IMR-90 (cell line): ENCODE measurements around the gene HCRTR2. TPM values are rescaled to one million over a fixed set of nuclear protein-coding genes. Genes with fewer than 3 reads are reported as not detected.

Experiments
- ATAC-seq: fragments of 200-7000 bp; cut with Tn5 transposase; 2 replicates; pipeline ENCODE4 v1.9.1; 2020; ENCODE audit warnings: low read depth, mild to moderate bottlenecking, moderate library complexity
- BruUV-seq: library from RNA; stranded (reverse); fragments of 400-500 nt; replicated peaks from 2 replicates; lab custom pipeline; 2021; lab: Mats Ljungman, UMichigan
- CTCF ChIA-PET: fragments of 300-600 bp; formaldehyde crosslinking; extraction: SDS; loops from one replicate; lab custom pipeline; 2021; ENCODE audit warnings: antibody characterized with exemption; lab: Yijun Ruan, JAX
- POLR2A ChIA-PET: fragments of 300-600 bp; sonication (Branson Sonifier 250); formaldehyde crosslinking; loops from one replicate; lab custom pipeline; 2022; ENCODE audit warnings: antibody characterized with exemption; ENCODE audit not compliant: unreplicated experiment; lab: Charles Lee
- DNase-seq: peaks from one replicate; pipeline ENCODE4 v3.0.0; 2013
- H2AFZ ChIP-seq: replicated peaks from 2 replicates; pipeline ENCODE3; 2013; ENCODE audit warnings: low read length, mild to moderate bottlenecking; ENCODE audit not compliant: poor library complexity
- H2AK5ac ChIP-seq: 2 replicates; pipeline ENCODE4 v1.6.1; 2013; ENCODE audit warnings: low read depth, low read length, inconsistent platforms
- H2AK9ac ChIP-seq: replicated peaks from 2 replicates; pipeline ENCODE3; 2013; ENCODE audit warnings: mild to moderate bottlenecking, low read depth, low read length, moderate library complexity; ENCODE audit not compliant: poor library complexity
- H2BK120ac ChIP-seq: 2 replicates; pipeline ENCODE4 v1.6.1; 2013; ENCODE audit warnings: low read depth, low read length, inconsistent platforms
- H2BK15ac ChIP-seq: 3 replicates; pipeline ENCODE4 v1.6.1; 2013; ENCODE audit warnings: low read depth, low read length, inconsistent platforms
- H2BK20ac ChIP-seq: 2 replicates; pipeline ENCODE4 v1.6.1; 2013; ENCODE audit warnings: low read depth, mild to moderate bottlenecking, inconsistent platforms, low read length, moderate library complexity
- H2BK5ac ChIP-seq: 2 replicates; pipeline ENCODE4 v1.6.1; 2013; ENCODE audit warnings: mild to moderate bottlenecking, low read depth, low read length, inconsistent platforms; ENCODE audit not compliant: poor library complexity, severe bottlenecking
- H3K14ac ChIP-seq: replicated peaks from 2 replicates; pipeline ENCODE4 v1.6.1; 2013; ENCODE audit warnings: low read depth, low read length, inconsistent platforms
- H3K18ac ChIP-seq: 2 replicates; pipeline ENCODE4 v1.6.1; 2013; ENCODE audit warnings: low read depth, low read length, control low read depth
- H3K23ac ChIP-seq: 2 replicates; pipeline ENCODE4 v1.6.1; 2013; ENCODE audit warnings: low read depth, low read length, inconsistent platforms
- H3K27ac ChIP-seq: 2 replicates; pipeline ENCODE4 v1.5.1; 2013; ENCODE audit warnings: mild to moderate bottlenecking, control low read depth, low read length; ENCODE audit not compliant: insufficient read depth
- H3K27me3 ChIP-seq: 2 replicates; pipeline ENCODE4 v1.6.1; 2013; ENCODE audit warnings: low read length; ENCODE audit not compliant: control insufficient read depth, insufficient read depth
- H3K36me3 ChIP-seq: 2 replicates; pipeline ENCODE4 v1.6.1; 2013; ENCODE audit warnings: low read length, mixed read lengths; ENCODE audit not compliant: control insufficient read depth, insufficient read depth
- H3K4ac ChIP-seq: 2 replicates; pipeline ENCODE4 v1.6.1; 2013; ENCODE audit warnings: low read depth, low read length, inconsistent platforms
- H3K4me1 ChIP-seq: 2 replicates; pipeline ENCODE4 v1.6.1; 2013; ENCODE audit warnings: low read length, mixed read lengths; ENCODE audit not compliant: control insufficient read depth, insufficient read depth
- H3K4me2 ChIP-seq: 2 replicates; pipeline ENCODE4 v1.6.1; 2013; ENCODE audit warnings: low read depth, mild to moderate bottlenecking, control low read depth, low read length, moderate library complexity
- H3K4me3 ChIP-seq: 2 replicates; pipeline ENCODE4 v1.5.1; 2013; ENCODE audit warnings: low read depth, mild to moderate bottlenecking, control low read depth, low read length, moderate library complexity; ENCODE audit not compliant: insufficient read depth
- H3K56ac ChIP-seq: 2 replicates; pipeline ENCODE4 v1.6.1; 2013; ENCODE audit warnings: low read length, inconsistent platforms; ENCODE audit not compliant: insufficient read depth; ENCODE audit errors: extremely low read depth
- H3K79me1 ChIP-seq, 2 experiments: 2 replicates each; pipeline ENCODE4 v1.6.1; 2013; ENCODE audit warnings: low read length in 2 of 2, inconsistent platforms in 1 of 2, low read depth in 1 of 2
- H3K9ac ChIP-seq: 2 replicates; pipeline ENCODE4 v1.6.1; 2013; ENCODE audit warnings: low read depth, low read length, control low read depth
- H3K9me1 ChIP-seq: 2 replicates; pipeline ENCODE4 v1.6.1; 2013; ENCODE audit warnings: low read length, inconsistent platforms; ENCODE audit not compliant: insufficient read depth
- H3K9me3 ChIP-seq: 2 replicates; pipeline ENCODE4 v1.6.1; 2013; ENCODE audit warnings: low read length; ENCODE audit not compliant: control insufficient read depth, insufficient read depth
- H4K20me1 ChIP-seq: 2 replicates; pipeline ENCODE4 v1.6.1; 2013; ENCODE audit warnings: low read length, inconsistent platforms; ENCODE audit not compliant: insufficient read depth
- H4K5ac ChIP-seq: 2 replicates; pipeline ENCODE4 v1.6.1; 2013; ENCODE audit warnings: mild to moderate bottlenecking, low read depth, low read length, control low read depth
- H4K8ac ChIP-seq, 2 experiments: 2 replicates each; pipeline ENCODE4 v1.6.1; 2013; ENCODE audit warnings: low read depth in 2 of 2, low read length in 2 of 2, control low read depth in 1 of 2, inconsistent platforms in 1 of 2
- H4K91ac ChIP-seq: 2 replicates; pipeline ENCODE4 v1.6.1; 2013; ENCODE audit warnings: low read depth, low read length, inconsistent platforms; ENCODE audit not compliant: insufficient read depth
- BHLHE40 ChIP-seq: fragments of 150-350 bp; IDR thresholded peaks from 2 replicates; pipeline ENCODE4 v1.6.1; 2016; ENCODE audit warnings: mild to moderate bottlenecking, low read depth, low read length
- CEBPB ChIP-seq: IDR thresholded peaks from 2 replicates; pipeline ENCODE4 v1.6.1; 2012; ENCODE audit warnings: low read depth, low read length, improper control_type of control experiment
- CHD1 ChIP-seq: IDR thresholded peaks from 2 replicates; pipeline ENCODE4 v1.6.1; 2012; ENCODE audit warnings: low read depth, low read length, improper control_type of control experiment
- CTCF ChIP-seq: conservative IDR thresholded peaks from 2 replicates; pipeline ENCODE4 v1.5.1; 2012; ENCODE audit warnings: mild to moderate bottlenecking, low read depth, low read length, improper control_type of control experiment
- FOS ChIP-seq: fragments of 150-350 bp; IDR thresholded peaks from 2 replicates; pipeline ENCODE4 v1.6.1; 2016; ENCODE audit warnings: low read depth, low read length
- MAFK ChIP-seq: IDR thresholded peaks from 2 replicates; pipeline ENCODE4 v1.6.1; 2012; ENCODE audit warnings: low read depth, low read length, improper control_type of control experiment
- MAZ ChIP-seq: IDR thresholded peaks from 2 replicates; pipeline ENCODE4 v1.6.1; 2012; ENCODE audit warnings: low read depth, mild to moderate bottlenecking, low read length, improper control_type of control experiment, moderate library complexity, borderline replicate concordance
- MXI1 ChIP-seq: IDR thresholded peaks from 2 replicates; pipeline ENCODE4 v1.6.1; 2012; ENCODE audit warnings: low read depth, mild to moderate bottlenecking, low read length, moderate library complexity, borderline replicate concordance
- NFE2L2 ChIP-seq: fragments of 150-350 bp; IDR thresholded peaks from 2 replicates; pipeline ENCODE4 v1.6.1; 2016; ENCODE audit warnings: low read depth, mild to moderate bottlenecking, low read length
- POLR2A ChIP-seq: IDR thresholded peaks from 2 replicates; pipeline ENCODE4 v1.6.1; 2012; ENCODE audit warnings: mild to moderate bottlenecking, low read depth, low read length
- RAD21 ChIP-seq: IDR thresholded peaks from 2 replicates; pipeline ENCODE4 v1.6.1; 2012; ENCODE audit warnings: low read length, improper control_type of control experiment
- RCOR1 ChIP-seq: IDR thresholded peaks from 2 replicates; pipeline ENCODE4 v1.6.1; 2012; ENCODE audit warnings: mild to moderate bottlenecking, low read length, improper control_type of control experiment; ENCODE audit not compliant: insufficient replicate concordance
- RFX5 ChIP-seq: IDR thresholded peaks from 2 replicates; pipeline ENCODE4 v1.8.0; 2012; ENCODE audit warnings: low read depth, mild to moderate bottlenecking, low read length, moderate library complexity
- SMC3 ChIP-seq: fragments of 150-350 bp; IDR thresholded peaks from 2 replicates; pipeline ENCODE4 v1.6.1; 2016; ENCODE audit warnings: low read depth, mild to moderate bottlenecking, antibody characterized with exemption, low read length, moderate library complexity
- USF2 ChIP-seq: fragments of 150-350 bp; IDR thresholded peaks from 2 replicates; pipeline ENCODE4 v1.6.1; 2017; ENCODE audit warnings: mild to moderate bottlenecking, antibody characterized with exemption, low read length, low read depth
- WGBS, 2 experiments: methylation state at CpG; one replicate each; pipeline versions ENCODE4 v1.1.5 to v1.1.7; 2013; ENCODE audit warnings: missing lambda C conversion rate in 2 of 2; ENCODE audit not compliant: insufficient read length in 1 of 2; ENCODE audit errors: extremely low coverage in 2 of 2; 5-methylcytosine and 5-hydroxymethylcytosine counted together
- dilution Hi-C: fragments of 300-500 bp; cut with HindIII; formaldehyde crosslinking; loops from one replicate; pipeline ENCODE4 v1.14.3; 2018; ENCODE audit warnings: low sequenced_read_pairs; ENCODE audit not compliant: unreplicated experiment
- in situ Hi-C: fragments of 300-500 bp; cut with MboI; formaldehyde crosslinking; loops from 3 replicates; pipeline ENCODE4 v1.14.3; 2019; ENCODE audit warnings: low sequenced_read_pairs, inconsistent platforms, mixed read lengths
- intact Hi-C: fragments of 100-400 bp; cut with micrococcal nuclease; formaldehyde crosslinking; loops from 2 replicates; pipeline ENCODE4 v1.10.0; 2022
- polyA plus RNA-seq, 3 experiments: library from polyadenylated mRNA; depleted of rRNA; stranded (reverse); fragments of >200 nt; gene quantifications; 2 replicates each; pipeline ENCODE4 v1.2.3, GENCODE V29; 2012; ENCODE audit warnings: low replicate concordance in 1 of 3
- total RNA-seq: library from RNA; depleted of rRNA; stranded (reverse); fragments of >200 nt; gene quantifications from 2 replicates; pipeline ENCODE4 v1.2.3, GENCODE V29; 2012
- TF ChIP-seq, protein P1 (sequence below): fragments of 150-350 bp; IDR thresholded peaks from 2 replicates; pipeline ENCODE4 v1.6.1; 2016; ENCODE audit warnings: low read depth, mild to moderate bottlenecking, low read length, moderate library complexity, borderline replicate concordance

The HCRTR2 gene
- total and polyA plus RNA-seq, 2 of the 4 experiments (the other 2 are of a cell fraction): not detected

GRCh38 chr6:55282115-55282514 is 107.8 kb downstream of the HCRTR2 start:
- no peaks in the 10 kb centered on the region for H3K9me3 ChIP-seq
- no peak overlapping the region for H2BK5ac ChIP-seq
- no peak overlapping the region for H3K9ac ChIP-seq
- intact Hi-C loops (no loop called here), dilution Hi-C loops (no loop called here), in situ Hi-C loops (loop anchor here (25.0 kb wide), 1 partner anchor 1005 kb away; no protein-coding TSS in a partner anchor)
- H3K36me3 ChIP-seq: no peaks in the 10 kb centered on the region
- no peak for ATAC-seq
- H3K4me1 ChIP-seq: no peaks in the 10 kb centered on the region
- H4K20me1 ChIP-seq: no peaks in the 10 kb centered on the region
- DNase-seq: no peak
- no peak overlapping the region for H3K4me3 ChIP-seq
- H3K4me2 ChIP-seq: no peak overlapping the region
- H3K4ac ChIP-seq: no peak overlapping the region
- no peak overlapping the region for H4K8ac ChIP-seq
- no peak overlapping the region for H2AK9ac ChIP-seq
- H2BK120ac ChIP-seq: no peak overlapping the region
- no peak overlapping the region for H4K5ac ChIP-seq
- peaks cover 1% of the 10 kb centered on the region; the same call in 1 of the 2 replicates for H3K27me3 ChIP-seq
- no peak overlapping the region for H2BK20ac ChIP-seq
- H2AK5ac ChIP-seq: no peak overlapping the region
- H2AFZ ChIP-seq: no peak overlapping the region
- WGBS, 2 experiments: 80% methylated on average over 1 of the region's 6 CpGs; no CpG with 5 or more reads in 1 of the 2 experiments
- no peak overlapping the region for H2BK15ac ChIP-seq
- H3K18ac ChIP-seq: no peak overlapping the region
- H3K14ac ChIP-seq: no peak overlapping the region
- no peaks in the 10 kb centered on the region for H3K9me1 ChIP-seq
- ChIA-PET POLR2A (no interaction called here), CTCF (interaction anchor here (0.7 kb wide), 1 partner anchor 680 kb away, joined by 4 read pairs; no protein-coding TSS in a partner anchor)
- no peak overlapping the region for H3K23ac ChIP-seq
- H3K79me1 ChIP-seq: no peaks in the 10 kb centered on the region
- H4K91ac ChIP-seq: no peak overlapping the region
- TF ChIP-seq USF2 (no peak), RFX5 (no peak), RAD21 (no peak), RCOR1 (no peak), MXI1 (no peak), NFE2L2 (no peak), CHD1 (no peak), MAZ (no peak), POLR2A (no peak), CTCF (no peak), SMC3 (no peak), FOS (no peak), CEBPB (no peak), BHLHE40 (no peak), MAFK (no peak)
- TF ChIP-seq, protein P1, sequence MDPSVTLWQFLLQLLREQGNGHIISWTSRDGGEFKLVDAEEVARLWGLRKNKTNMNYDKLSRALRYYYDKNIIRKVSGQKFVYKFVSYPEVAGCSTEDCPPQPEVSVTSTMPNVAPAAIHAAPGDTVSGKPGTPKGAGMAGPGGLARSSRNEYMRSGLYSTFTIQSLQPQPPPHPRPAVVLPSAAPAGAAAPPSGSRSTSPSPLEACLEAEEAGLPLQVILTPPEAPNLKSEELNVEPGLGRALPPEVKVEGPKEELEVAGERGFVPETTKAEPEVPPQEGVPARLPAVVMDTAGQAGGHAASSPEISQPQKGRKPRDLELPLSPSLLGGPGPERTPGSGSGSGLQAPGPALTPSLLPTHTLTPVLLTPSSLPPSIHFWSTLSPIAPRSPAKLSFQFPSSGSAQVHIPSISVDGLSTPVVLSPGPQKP: no peak
- H3K27ac ChIP-seq: no peak overlapping the region
- no peak overlapping the region for H3K56ac ChIP-seq
- no TSS peak for BruUV-seq
